Liver (tissue), 3 donors: ENCODE measurements around the gene APBA1.

ENCODE experiments used
- EGR1 ChIP-seq, 2 donors: IDR thresholded peaks; 2 replicates each; pipeline ENCODE4 v1.6.1; 2016 to 2018; ENCODE audit warnings: antibody characterized with exemption in 2 of 2, low read depth in 2 of 2
- FOXA1 ChIP-seq: IDR thresholded peaks from 2 replicates; pipeline ENCODE4 v1.6.1; 2016; ENCODE audit warnings: antibody characterized with exemption
- FOXA2 ChIP-seq: IDR thresholded peaks from 2 replicates; pipeline ENCODE4 v1.6.1; 2016; ENCODE audit warnings: antibody characterized with exemption
- GABPA ChIP-seq, 2 donors: IDR thresholded peaks in 1 of 2; conservative IDR thresholded peaks in 1 of 2; 2 replicates each; pipeline ENCODE4 v1.6.1; 2016; ENCODE audit warnings: antibody characterized with exemption in 2 of 2, mild to moderate bottlenecking in 1 of 2, moderate library complexity in 1 of 2
- HNF4G ChIP-seq: IDR thresholded peaks from 2 replicates; pipeline ENCODE4 v1.6.1; 2016; ENCODE audit warnings: antibody characterized with exemption
- RXRA ChIP-seq, 2 donors: IDR thresholded peaks; 2 replicates each; pipeline ENCODE4 v1.6.1; 2017 to 2018; ENCODE audit warnings: antibody characterized with exemption in 2 of 2, mild to moderate bottlenecking in 1 of 2
- TAF1 ChIP-seq: conservative IDR thresholded peaks from 2 replicates; pipeline ENCODE4 v1.6.1; 2016; ENCODE audit warnings: antibody characterized with exemption, mild to moderate bottlenecking
- YY1 ChIP-seq: IDR thresholded peaks from 2 replicates; pipeline ENCODE4 v1.6.1; 2016; ENCODE audit warnings: antibody characterized with exemption, mild to moderate bottlenecking
- TF ChIP-seq, protein P1 (sequence below): fragments of 150-350 bp; IDR thresholded peaks from 2 replicates; pipeline ENCODE4 v1.5.1; 2017; ENCODE audit warnings: improper control_type of control experiment, low read depth, low read length; ENCODE audit not compliant: missing input control
- TF ChIP-seq, protein P2 (sequence below): IDR thresholded peaks from 2 replicates; pipeline ENCODE4 v1.6.1; 2016; ENCODE audit warnings: antibody characterized with exemption
- TF ChIP-seq, protein P3 (sequence below): IDR thresholded peaks from 2 replicates; pipeline ENCODE4 v1.6.1; 2016; ENCODE audit warnings: antibody characterized with exemption
- donor health status: healthy.
- donor health status: healthy.

DNA sequence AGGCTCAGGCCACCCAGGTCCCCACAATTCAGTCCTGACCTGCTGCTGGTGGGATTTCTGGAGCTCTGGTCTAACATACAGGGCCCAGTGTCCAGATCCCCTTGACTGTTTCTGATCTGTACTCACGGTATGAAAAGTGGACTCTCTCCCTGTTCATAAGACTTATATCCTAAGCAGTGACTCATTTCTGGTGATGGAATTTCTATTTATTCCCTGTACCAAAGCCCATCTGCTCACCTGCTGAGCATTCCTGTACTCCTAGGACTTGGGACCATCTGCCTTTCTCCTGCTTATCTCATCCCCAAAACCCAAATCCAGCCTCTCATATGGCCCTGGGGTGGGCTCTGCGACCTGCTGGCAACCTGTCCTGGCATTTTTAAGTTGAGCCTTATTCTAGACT is 86.6 kb downstream of the APBA1 start:
- TF ChIP-seq, protein P1, sequence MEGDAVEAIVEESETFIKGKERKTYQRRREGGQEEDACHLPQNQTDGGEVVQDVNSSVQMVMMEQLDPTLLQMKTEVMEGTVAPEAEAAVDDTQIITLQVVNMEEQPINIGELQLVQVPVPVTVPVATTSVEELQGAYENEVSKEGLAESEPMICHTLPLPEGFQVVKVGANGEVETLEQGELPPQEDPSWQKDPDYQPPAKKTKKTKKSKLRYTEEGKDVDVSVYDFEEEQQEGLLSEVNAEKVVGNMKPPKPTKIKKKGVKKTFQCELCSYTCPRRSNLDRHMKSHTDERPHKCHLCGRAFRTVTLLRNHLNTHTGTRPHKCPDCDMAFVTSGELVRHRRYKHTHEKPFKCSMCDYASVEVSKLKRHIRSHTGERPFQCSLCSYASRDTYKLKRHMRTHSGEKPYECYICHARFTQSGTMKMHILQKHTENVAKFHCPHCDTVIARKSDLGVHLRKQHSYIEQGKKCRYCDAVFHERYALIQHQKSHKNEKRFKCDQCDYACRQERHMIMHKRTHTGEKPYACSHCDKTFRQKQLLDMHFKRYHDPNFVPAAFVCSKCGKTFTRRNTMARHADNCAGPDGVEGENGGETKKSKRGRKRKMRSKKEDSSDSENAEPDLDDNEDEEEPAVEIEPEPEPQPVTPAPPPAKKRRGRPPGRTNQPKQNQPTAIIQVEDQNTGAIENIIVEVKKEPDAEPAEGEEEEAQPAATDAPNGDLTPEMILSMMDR = no peak
- TF ChIP-seq FOXA2 = no peak
- no peak for TF ChIP-seq EGR1 (IDR thresholded peaks at IDR 0.05; ENCODE audit: low read depth in 2 of 2)
- TF ChIP-seq FOXA1 = no peak
- TF ChIP-seq, protein P2, sequence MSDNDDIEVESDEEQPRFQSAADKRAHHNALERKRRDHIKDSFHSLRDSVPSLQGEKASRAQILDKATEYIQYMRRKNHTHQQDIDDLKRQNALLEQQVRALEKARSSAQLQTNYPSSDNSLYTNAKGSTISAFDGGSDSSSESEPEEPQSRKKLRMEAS = no peak
- no peak for TF ChIP-seq YY1
- no peak for TF ChIP-seq TAF1
- TF ChIP-seq HNF4G = no peak
- TF ChIP-seq, protein P3, sequence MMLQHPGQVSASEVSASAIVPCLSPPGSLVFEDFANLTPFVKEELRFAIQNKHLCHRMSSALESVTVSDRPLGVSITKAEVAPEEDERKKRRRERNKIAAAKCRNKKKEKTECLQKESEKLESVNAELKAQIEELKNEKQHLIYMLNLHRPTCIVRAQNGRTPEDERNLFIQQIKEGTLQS = no peak
- TF ChIP-seq RXRA (IDR thresholded peaks at IDR 0.05) = no peak
- no peak for TF ChIP-seq GABPA (IDR thresholded peaks at IDR 0.05 in 1 of 2, conservative IDR thresholded peaks at IDR 0.05 in 1 of 2)
